HepG2 (cell line): ENCODE data around the gene SLC29A1. TPM values are rescaled to one million over a fixed set of nuclear protein-coding genes. Genes with fewer than 3 reads are reported as not detected.

Experiments
- ATAC-seq: fragments of 200-7000 bp; cut with Tn5 transposase; 3 replicates; pipeline ENCODE4 v1.9.1; 2020; ENCODE audit warnings: mild to moderate bottlenecking, moderate library complexity
- BruUV-seq: library from RNA; stranded (reverse); fragments of 400-500 nt; replicated peaks from 2 replicates; lab custom pipeline; 2021; lab: Mats Ljungman, UMichigan
- CTCF ChIA-PET: fragments of 300-600 bp; formaldehyde crosslinking; extraction: SDS; loops from one replicate; lab custom pipeline; 2021; ENCODE audit warnings: low total read pairs, inconsistent platforms, low intra/inter-chr PET ratio; lab: Yijun Ruan, JAX
- POLR2A ChIA-PET: fragments of 350-600 bp; sonication (Branson Sonifier 250); formaldehyde crosslinking; loops from one replicate; lab custom pipeline; 2020; ENCODE audit warnings: antibody characterized with exemption, inconsistent platforms; lab: Yijun Ruan, JAX
- DNase-seq: peaks from one replicate; pipeline ENCODE4 v3.0.0-alpha.2; 2015; ENCODE audit warnings: low spot score
- FAIRE-seq: peaks from 3 replicates; lab custom pipeline; 2011; peaks lifted over from hg19 to GRCh38; lab: Jason Lieb, UNC
- H2AFZ ChIP-seq: one replicate; pipeline ENCODE4 v1.6.1; 2011; ENCODE audit warnings: low read length, inconsistent platforms
- H3K27ac ChIP-seq: fragments of 300-600 bp; 3 replicates; pipeline ENCODE4 v1.8.0; 2011; ENCODE audit warnings: mixed run types, mild to moderate bottlenecking, mixed read lengths, low read length, inconsistent platforms; ENCODE audit not compliant: insufficient read depth; ENCODE audit errors: extremely low read length
- H3K27me3 ChIP-seq, 2 experiments: fragments of 200-600 bp in 1 of 2; 2 replicates in 1 of 2; 3 replicates in 1 of 2; pipeline versions ENCODE4 v1.6.0 to v1.8.0; 2011; ENCODE audit warnings: low read length in 2 of 2, mild to moderate bottlenecking in 2 of 2, moderate library complexity in 2 of 2, inconsistent platforms in 1 of 2; ENCODE audit not compliant: insufficient read depth in 2 of 2, control insufficient read depth in 1 of 2
- H3K36me3 ChIP-seq, 2 experiments: fragments of 200-600 bp in 1 of 2; replicated peaks in 1 of 2; 2 replicates in 1 of 2; 3 replicates in 1 of 2; pipeline versions ENCODE4 v1.5.1 to v1.8.0; 2011; ENCODE audit warnings: low read length in 2 of 2, inconsistent platforms in 1 of 2; ENCODE audit not compliant: insufficient read depth in 2 of 2, control insufficient read depth in 1 of 2
- H3K4me1 ChIP-seq: 2 replicates; pipeline ENCODE4 v1.5.1; 2012; ENCODE audit warnings: low read length, inconsistent platforms; ENCODE audit not compliant: insufficient read depth
- H3K4me2 ChIP-seq: 2 replicates; pipeline ENCODE4 v1.6.0; 2011; ENCODE audit warnings: low read depth, low read length, inconsistent platforms
- H3K4me3 ChIP-seq, 3 experiments: fragments of 200-600 bp in 1 of 3; sonication (generic), shearing (Covaris generic) in 1 of 3; replicated peaks in 1 of 3; 2 replicates each; pipeline ENCODE4 v1.5.1; 2011 to 2016; ENCODE audit warnings: low read length in 3 of 3, inconsistent platforms in 2 of 3, low read depth in 2 of 3, mild to moderate bottlenecking in 2 of 3, control low read depth in 1 of 3, mixed read lengths in 1 of 3; ENCODE audit not compliant: insufficient read depth in 1 of 3
- H3K79me2 ChIP-seq: one replicate; pipeline ENCODE4 v1.6.1; 2011; ENCODE audit warnings: low read length, inconsistent platforms; ENCODE audit not compliant: insufficient read depth
- H3K9ac ChIP-seq: 2 replicates; pipeline ENCODE4 v1.6.0; 2011; ENCODE audit warnings: mild to moderate bottlenecking, low read depth, low read length, inconsistent platforms; ENCODE audit not compliant: insufficient read depth
- H3K9me3 ChIP-seq: 2 replicates; pipeline ENCODE4 v1.5.1; 2012; ENCODE audit warnings: mild to moderate bottlenecking, low read length
- H4K20me1 ChIP-seq: 2 replicates; pipeline ENCODE4 v1.6.0; 2011; ENCODE audit warnings: inconsistent platforms, mild to moderate bottlenecking, low read length, moderate library complexity; ENCODE audit not compliant: insufficient read depth
- AGO2 ChIP-seq: fragments of 200-400 bp; formaldehyde crosslinking; optimal IDR thresholded peaks from 2 replicates; pipeline ENCODE3; 2017; ENCODE audit warnings: mild to moderate bottlenecking, low read depth, low read length, moderate library complexity
- POLR2A ChIP-seq, 2 experiments: IDR thresholded peaks; 2 replicates each; pipeline ENCODE4 v1.6.1; 2011; ENCODE audit warnings: low read depth in 2 of 2, low read length in 2 of 2, mild to moderate bottlenecking in 1 of 2, moderate library complexity in 1 of 2; ENCODE audit not compliant: insufficient read depth in 1 of 2
- POLR2AphosphoS2 ChIP-seq: IDR thresholded peaks from 2 replicates; pipeline ENCODE4 v1.6.1; 2011; ENCODE audit warnings: low read depth, low read length, improper control_type of control experiment
- POLR2AphosphoS5 ChIP-seq: IDR thresholded peaks from 2 replicates; pipeline ENCODE4 v1.6.1; 2012; ENCODE audit warnings: low read depth, low read length
- POLR2G ChIP-seq: fragments of 200-400 bp; formaldehyde crosslinking; IDR thresholded peaks from 2 replicates; pipeline ENCODE4 v1.6.1; 2018; ENCODE audit warnings: mild to moderate bottlenecking, low read depth, low read length, moderate library complexity
- RBFOX2 ChIP-seq: fragments of 200-400 bp; formaldehyde crosslinking; IDR thresholded peaks from 2 replicates; pipeline ENCODE4 v1.6.1; 2017; ENCODE audit warnings: low read depth, mild to moderate bottlenecking, low read length
- RBM22 ChIP-seq: fragments of 200-400 bp; formaldehyde crosslinking; optimal IDR thresholded peaks from 2 replicates; pipeline ENCODE3; 2017; ENCODE audit warnings: mild to moderate bottlenecking, low read length, moderate library complexity
- SETDB1 ChIP-seq: sonication (generic); formaldehyde crosslinking; IDR thresholded peaks from 2 replicates; pipeline ENCODE4 v1.5.1; 2020; ENCODE audit warnings: missing genetic modification reagents, mild to moderate bottlenecking, borderline replicate concordance
- ZNF430 ChIP-seq: sonication (generic); formaldehyde crosslinking; IDR thresholded peaks from 2 replicates; pipeline ENCODE4 v1.9.0; 2021; ENCODE audit warnings: mild to moderate bottlenecking, missing genetic modification reagents
- ZNF549 ChIP-seq: sonication (generic); formaldehyde crosslinking; IDR thresholded peaks from 2 replicates; pipeline ENCODE4 v1.5.0; 2020; ENCODE audit warnings: missing genetic modification reagents
- ZNF570 ChIP-seq: sonication (generic); formaldehyde crosslinking; IDR thresholded peaks from 2 replicates; pipeline ENCODE4 v1.4.0; 2020; ENCODE audit warnings: mild to moderate bottlenecking, missing genetic modification reagents, borderline replicate concordance
- ZNF746 ChIP-seq: sonication (generic); formaldehyde crosslinking; IDR thresholded peaks from 2 replicates; pipeline ENCODE4 v1.8.0; 2022; ENCODE audit warnings: mild to moderate bottlenecking, missing genetic modification reagents
- ZSCAN21 ChIP-seq: sonication (generic); formaldehyde crosslinking; IDR thresholded peaks from 2 replicates; pipeline ENCODE4 v1.8.0; 2022; ENCODE audit warnings: mild to moderate bottlenecking, missing genetic modification reagents, moderate library complexity, borderline replicate concordance
- WGBS: methylation state at CpG from one replicate; pipeline ENCODE4 v1.1.6; 2017; ENCODE audit warnings: low lambda C conversion rate; 5-methylcytosine and 5-hydroxymethylcytosine counted together
- in situ Hi-C: cut with HindIII; loops from 2 replicates; pipeline ENCODE4 v1.10.0; 2017; ENCODE audit warnings: low pct_unique_long_range_greater_than_20kb; ENCODE audit not compliant: extremely low pct_ligation_motif_present
- intact Hi-C: fragments of 100-400 bp; cut with micrococcal nuclease; formaldehyde crosslinking; loops from one replicate; pipeline ENCODE4 v1.10.0; 2022; ENCODE audit not compliant: unreplicated experiment
- polyA plus RNA-seq, 8 experiments: library from polyadenylated mRNA; depleted of rRNA in 3 of 8; stranded (reverse) in 7 of 8; unstranded in 1 of 8; fragments of >200 nt; fragmentation: Illumina TruSeq in 4 of 8; extraction: Trizol in 4 of 8; gene quantifications; 2 replicates each; pipeline versions ENCODE4 v1.2.1 to v1.2.3, GENCODE V29; 2011 to 2016; ENCODE audit warnings: low read depth in 4 of 8, missing spikeins in 1 of 8, mixed read lengths in 1 of 8; ENCODE audit not compliant: insufficient read depth in 1 of 8
- total RNA-seq, 5 experiments: library from RNA; depleted of rRNA; stranded (reverse); fragments of >200 nt; fragmentation: Illumina TruSeq; extraction: Trizol; gene quantifications; 2 replicates each; pipeline ENCODE4 v1.2.3, GENCODE V29; 2016; ENCODE audit warnings: low read depth in 1 of 5

Gene SLC29A1
- total and polyA plus RNA-seq, 2 of the 13 experiments (the other 11 are each of a cell fraction or from before 2014, with no cell fraction given), result 43.2 to 106 TPM

DNA sequence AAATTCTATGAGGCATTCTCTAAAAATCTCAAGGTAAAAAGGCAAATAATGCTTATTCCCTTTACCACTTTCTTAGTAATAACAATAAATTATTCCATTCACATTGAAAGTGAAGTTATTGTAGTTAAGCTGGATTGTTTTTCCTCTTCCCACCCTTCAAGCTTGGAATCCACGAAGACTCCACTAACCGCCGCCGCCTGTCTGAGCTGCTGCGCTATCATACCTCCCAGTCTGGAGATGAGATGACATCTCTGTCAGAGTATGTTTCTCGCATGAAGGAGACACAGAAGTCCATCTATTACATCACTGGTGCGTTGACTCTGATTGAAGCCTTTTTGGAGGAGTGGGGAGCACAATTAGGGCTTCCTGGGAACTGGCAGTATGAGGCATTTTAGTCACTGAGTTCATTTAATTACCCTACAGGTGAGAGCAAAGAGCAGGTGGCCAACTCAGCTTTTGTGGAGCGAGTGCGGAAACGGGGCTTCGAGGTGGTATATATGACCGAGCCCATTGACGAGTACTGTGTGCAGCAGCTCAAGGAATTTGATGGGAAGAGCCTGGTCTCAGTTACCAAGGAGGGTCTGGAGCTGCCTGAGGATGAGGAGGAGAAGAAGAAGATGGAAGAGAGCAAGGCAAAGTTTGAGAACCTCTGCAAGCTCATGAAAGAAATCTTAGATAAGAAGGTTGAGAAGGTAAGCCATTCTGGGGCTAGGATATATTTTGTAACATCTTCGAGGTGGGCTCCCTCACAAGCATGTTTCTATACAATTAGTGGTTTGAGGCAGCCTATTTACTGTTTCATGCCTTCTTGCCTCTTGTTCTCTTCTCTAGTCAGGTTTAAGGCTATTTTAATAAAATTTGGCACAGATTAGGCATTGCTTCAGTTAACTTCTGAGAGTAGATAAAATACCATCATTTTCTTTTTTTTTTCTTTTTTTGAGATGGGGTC, 28.5 kb downstream of the SLC29A1 start:
- 95% methylated on average over 14 of the region's 14 CpGs for WGBS
- peaks cover 95% of the 10 kb centered on the region for H4K20me1 ChIP-seq
- ChIA-PET POLR2A (interaction anchor here (0.6 kb wide), 1 partner anchor 27 kb away, joined by 3 read pairs; no protein-coding TSS in a partner anchor), CTCF (no interaction called here)
- TF ChIP-seq ZNF430 (CRISPR knock-in tag) (no peak), POLR2AphosphoS5 (peak; percentile 33; the same call in 1 of the 2 replicates), POLR2A (IDR thresholded peaks at IDR 0.05; ENCODE audit: insufficient read depth in 1 of 2, low read depth in 2 of 2, low read length in 2 of 2) (peak in 1 of 2 experiments; percentile 1; a peak in 1 of 4 replicates), ZSCAN21 (CRISPR knock-in tag) (no peak), RBFOX2 (peak; percentile 74), POLR2AphosphoS2 (0 out of 2 replicates have a peak, but pooled peaks have one; percentile 15), ZNF549 (CRISPR knock-in tag) (no peak), POLR2G (peak; percentile 37; the same call in 1 of the 2 replicates), SETDB1 (CRISPR knock-in tag) (no peak), ZNF570 (CRISPR knock-in tag) (no peak), AGO2 (peak; percentile 76), ZNF746 (CRISPR knock-in tag) (no peak), RBM22 (peak; percentile 82)
- H3K4me2 ChIP-seq, result no peak overlapping the region
- peaks cover 65% of the 10 kb centered on the region for H3K79me2 ChIP-seq
- H3K27me3 ChIP-seq, result no peaks in the 10 kb centered on the region; a peak in 1 of 5 replicates
- no peak overlapping the region for H3K9ac ChIP-seq
- in situ Hi-C loops (no loop called here), intact Hi-C loops (loop anchor here (5.0 kb wide), 1 partner anchor 155 kb away; no protein-coding TSS in a partner anchor)
- ATAC-seq (no peak), FAIRE-seq (no peak), DNase-seq (no peak)
- H3K4me3 ChIP-seq, result no peak overlapping the region
- peaks cover 83% of the 10 kb centered on the region for H3K4me1 ChIP-seq
- H3K36me3 ChIP-seq, result peaks cover 45 to 71% of the 10 kb centered on the region in 2 experiments
- H2AFZ ChIP-seq, result no peak overlapping the region
- BruUV-seq, result no TSS peak
- H3K27ac ChIP-seq, result no peak overlapping the region
- no peaks in the 10 kb centered on the region for H3K9me3 ChIP-seq
